Epithelial cell of proximal tubule (primary cell): ENCODE data around the gene MEF2C. TPM values are rescaled to one million over a fixed set of nuclear protein-coding genes. Genes with fewer than 3 reads are reported as not detected.

Experiments
- DNase-seq: peaks from one replicate; pipeline ENCODE4 v3.0.0-alpha.2; 2011; ENCODE audit warnings: low read depth
- H3K4me3 ChIP-seq: 2 replicates; pipeline ENCODE4 v1.5.1; 2011; ENCODE audit warnings: low read depth, mild to moderate bottlenecking, low read length
- CTCF ChIP-seq: conservative IDR thresholded peaks from 2 replicates; pipeline ENCODE4 v1.5.1; 2012; ENCODE audit warnings: low read depth, mild to moderate bottlenecking, low read length
- total RNA-seq: library from RNA; depleted of rRNA; stranded (reverse); fragments of >200 nt; gene quantifications from 2 replicates; pipeline ENCODE4 v1.2.3, GENCODE V29; 2015

The MEF2C gene
- total RNA-seq, 1 donor from 2014 or later = 6.3 TPM

GRCh38 chr5:88746438-88746882 is 136.5 kb downstream of the MEF2C start:
- DNase-seq = no peak
- TF ChIP-seq CTCF = no peak

GRCh38 chr5:88745093-88745696 is 137.8 kb downstream of the MEF2C start:
- TF ChIP-seq CTCF = no peak
- DNase-seq = no peak
- H3K4me3 ChIP-seq = no peak overlapping the region

More at GRCh38 chr5:88746438-88746882, 136.5 kb downstream of the MEF2C start:
- no peak overlapping the region for H3K4me3 ChIP-seq

- no peak for DNase-seq
- no peak overlapping the region for H3K4me3 ChIP-seq
- TF ChIP-seq CTCF = no peak
These were observed 139.7 kb downstream of the MEF2C start for GRCh38 chr5:88743231-88743834.

- no peak overlapping the region for H3K4me3 ChIP-seq
- no peak for TF ChIP-seq CTCF
- no peak for DNase-seq
These were observed 141.0 kb downstream of the MEF2C start for GRCh38 chr5:88741964-88742363.

GRCh38 chr5:88740604-88741185 is 142.3 kb downstream of the MEF2C start:
- TF ChIP-seq CTCF = no peak
- no peak for DNase-seq
- H3K4me3 ChIP-seq = no peak overlapping the region

GRCh38 chr5:88736494-88736893 is 146.5 kb downstream of the MEF2C start:
- H3K4me3 ChIP-seq = no peak overlapping the region
- DNase-seq = no peak
- TF ChIP-seq CTCF = no peak
